ENCODE data around the gene TFCP2L1. TPM values are rescaled to one million over a fixed set of nuclear protein-coding genes. Genes with fewer than 3 reads are reported as not detected.

TFCP2L1 gene
- total and polyA plus RNA-seq, 2 donors (not counting 3 experiments of a cell fraction or from before 2014, with no cell fraction given), result not detected

GRCh38 chr2:121200011-121200347 lies 85.0 kb downstream of the TFCP2L1 start:
- Histone ChIP-seq H4K20me1 (replicated peaks; ENCODE audit: control insufficient read depth, extremely low read depth, insufficient read depth, low read length) (no peaks in the 10 kb centered on the region), H3K27ac (ENCODE audit: insufficient read depth, low read depth, low read length) (no peak overlapping the region), H3K79me2 (ENCODE audit: control insufficient read depth, insufficient read depth, low read length) (no peaks in the 10 kb centered on the region), H3K4me1 (ENCODE audit: control insufficient read depth, extremely low read depth, insufficient read depth, low read length) (no peaks in the 10 kb centered on the region), H3K36me3 (ENCODE audit: control insufficient read depth in 2 of 2, extremely low read depth in 1 of 2, insufficient read depth in 2 of 2, low read length in 2 of 2) (no peaks in the 10 kb centered on the region), H2AFZ (ENCODE audit: low read depth, low read length) (no peak overlapping the region), H3K9me3 (replicated peaks; ENCODE audit: control insufficient read depth, insufficient read depth, low read length) (no peaks in the 10 kb centered on the region), H3K27me3 (ENCODE audit: control insufficient read depth in 2 of 2, insufficient read depth in 2 of 2, low read length in 2 of 2) (no peaks in the 10 kb centered on the region), H3K9ac (replicated peaks; ENCODE audit: extremely low read depth, insufficient read depth, low read length) (no peak overlapping the region), H3K4me2 (ENCODE audit: insufficient read depth, low read length) (no peak overlapping the region), H3K4me3 (replicated peaks in 1 of 3; ENCODE audit: insufficient read depth in 1 of 3, low read depth in 1 of 3, low read length in 3 of 3) (no peak overlapping the region), H3K9me1 (replicated peaks; ENCODE audit: control insufficient read depth, extremely low read depth, insufficient read depth, low read length) (no peaks in the 10 kb centered on the region)
- POLR2A ChIA-PET, result no interaction called here
- dilution Hi-C loops (cut with MboI; ENCODE audit: extremely low pct_ligation_motif_present, low sequenced_read_pairs), result no loop called here
- CTCF ChIA-PET, result no interaction called here
- intact Hi-C loops (cut with micrococcal nuclease), result no loop called here
- DNase-seq (ENCODE audit: low read depth, low spot score) (no peak), FAIRE-seq (no peak)
- no TSS peak for BruUV-seq (replicated peaks)
- no peak for TF ChIP-seq MYC (IDR thresholded peaks at IDR 0.05; ENCODE audit: low read depth, low read length)
- TF ChIP-seq GATA2 (IDR thresholded peaks at IDR 0.05; ENCODE audit: insufficient read depth, insufficient read length, low read depth, low read length), result no peak
- TF ChIP-seq POLR2A (IDR thresholded peaks at IDR 0.05; ENCODE audit: low read depth, low read length), result no peak
- no peak for TF ChIP-seq EZH2 (IDR thresholded peaks at IDR 0.05; ENCODE audit: borderline replicate concordance, low read depth, low read length, severe bottlenecking)
- TF ChIP-seq POLR2AphosphoS5 (IDR thresholded peaks at IDR 0.05; ENCODE audit: insufficient read depth, low read depth, low read length), result no peak
- no peak for TF ChIP-seq FOS (IDR thresholded peaks at IDR 0.05; ENCODE audit: borderline replicate concordance, insufficient read depth, low read length)
- no peak for TF ChIP-seq CTCF (IDR thresholded peaks at IDR 0.05; ENCODE audit: extremely low read depth in 1 of 2, insufficient read depth in 1 of 2, low read depth in 1 of 2, low read length in 2 of 2)
- TF ChIP-seq MAX (IDR thresholded peaks at IDR 0.05; ENCODE audit: insufficient read depth, insufficient read length), result no peak

Measured in endothelial cell of umbilical vein (primary cell).